ENCODE measurements around the gene NAALADL2.

GRCh38 chr3:175495331-175495730, 636.2 kb downstream of the NAALADL2 start:
- TF ChIP-seq, protein P1, sequence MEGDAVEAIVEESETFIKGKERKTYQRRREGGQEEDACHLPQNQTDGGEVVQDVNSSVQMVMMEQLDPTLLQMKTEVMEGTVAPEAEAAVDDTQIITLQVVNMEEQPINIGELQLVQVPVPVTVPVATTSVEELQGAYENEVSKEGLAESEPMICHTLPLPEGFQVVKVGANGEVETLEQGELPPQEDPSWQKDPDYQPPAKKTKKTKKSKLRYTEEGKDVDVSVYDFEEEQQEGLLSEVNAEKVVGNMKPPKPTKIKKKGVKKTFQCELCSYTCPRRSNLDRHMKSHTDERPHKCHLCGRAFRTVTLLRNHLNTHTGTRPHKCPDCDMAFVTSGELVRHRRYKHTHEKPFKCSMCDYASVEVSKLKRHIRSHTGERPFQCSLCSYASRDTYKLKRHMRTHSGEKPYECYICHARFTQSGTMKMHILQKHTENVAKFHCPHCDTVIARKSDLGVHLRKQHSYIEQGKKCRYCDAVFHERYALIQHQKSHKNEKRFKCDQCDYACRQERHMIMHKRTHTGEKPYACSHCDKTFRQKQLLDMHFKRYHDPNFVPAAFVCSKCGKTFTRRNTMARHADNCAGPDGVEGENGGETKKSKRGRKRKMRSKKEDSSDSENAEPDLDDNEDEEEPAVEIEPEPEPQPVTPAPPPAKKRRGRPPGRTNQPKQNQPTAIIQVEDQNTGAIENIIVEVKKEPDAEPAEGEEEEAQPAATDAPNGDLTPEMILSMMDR (IDR thresholded peaks at IDR 0.05) = no peak
- TF ChIP-seq EZH2 (IDR thresholded peaks at IDR 0.05; ENCODE audit: borderline replicate concordance, insufficient read depth, low read depth, low read length, poor library complexity, severe bottlenecking) = no peak

All from B cell (primary cell).